ENCODE data around the gene ATM.
A peak's percentile ranks its signal among the peaks of the same experiment; 100 is the strongest.

The ATM gene, protein sequence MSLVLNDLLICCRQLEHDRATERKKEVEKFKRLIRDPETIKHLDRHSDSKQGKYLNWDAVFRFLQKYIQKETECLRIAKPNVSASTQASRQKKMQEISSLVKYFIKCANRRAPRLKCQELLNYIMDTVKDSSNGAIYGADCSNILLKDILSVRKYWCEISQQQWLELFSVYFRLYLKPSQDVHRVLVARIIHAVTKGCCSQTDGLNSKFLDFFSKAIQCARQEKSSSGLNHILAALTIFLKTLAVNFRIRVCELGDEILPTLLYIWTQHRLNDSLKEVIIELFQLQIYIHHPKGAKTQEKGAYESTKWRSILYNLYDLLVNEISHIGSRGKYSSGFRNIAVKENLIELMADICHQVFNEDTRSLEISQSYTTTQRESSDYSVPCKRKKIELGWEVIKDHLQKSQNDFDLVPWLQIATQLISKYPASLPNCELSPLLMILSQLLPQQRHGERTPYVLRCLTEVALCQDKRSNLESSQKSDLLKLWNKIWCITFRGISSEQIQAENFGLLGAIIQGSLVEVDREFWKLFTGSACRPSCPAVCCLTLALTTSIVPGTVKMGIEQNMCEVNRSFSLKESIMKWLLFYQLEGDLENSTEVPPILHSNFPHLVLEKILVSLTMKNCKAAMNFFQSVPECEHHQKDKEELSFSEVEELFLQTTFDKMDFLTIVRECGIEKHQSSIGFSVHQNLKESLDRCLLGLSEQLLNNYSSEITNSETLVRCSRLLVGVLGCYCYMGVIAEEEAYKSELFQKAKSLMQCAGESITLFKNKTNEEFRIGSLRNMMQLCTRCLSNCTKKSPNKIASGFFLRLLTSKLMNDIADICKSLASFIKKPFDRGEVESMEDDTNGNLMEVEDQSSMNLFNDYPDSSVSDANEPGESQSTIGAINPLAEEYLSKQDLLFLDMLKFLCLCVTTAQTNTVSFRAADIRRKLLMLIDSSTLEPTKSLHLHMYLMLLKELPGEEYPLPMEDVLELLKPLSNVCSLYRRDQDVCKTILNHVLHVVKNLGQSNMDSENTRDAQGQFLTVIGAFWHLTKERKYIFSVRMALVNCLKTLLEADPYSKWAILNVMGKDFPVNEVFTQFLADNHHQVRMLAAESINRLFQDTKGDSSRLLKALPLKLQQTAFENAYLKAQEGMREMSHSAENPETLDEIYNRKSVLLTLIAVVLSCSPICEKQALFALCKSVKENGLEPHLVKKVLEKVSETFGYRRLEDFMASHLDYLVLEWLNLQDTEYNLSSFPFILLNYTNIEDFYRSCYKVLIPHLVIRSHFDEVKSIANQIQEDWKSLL (N-terminal part only)

GRCh38 chr11:108222574-108223347 lies at the start of gene ATM, which contains the start of gene NPAT:
TSS of gene ATM (plus strand) at chr11:108223067. CDS start at chr11:108227625, 4,558 bp downstream.
TSS of gene NPAT (minus strand) at chr11:108222638. CDS start at chr11:108222536, 102 bp downstream.
- DNase-seq, result peak; percentile 99

GRCh38 chr11:108177570-108177969 lies 45.3 kb upstream of the ATM start:
- DNase-seq, result no peak

GRCh38 chr11:108193725-108194124 lies 29.1 kb upstream of the ATM start:
- DNase-seq, result no peak

GRCh38 chr11:108196901-108197300 lies 26.0 kb upstream of the ATM start:
- no peak for DNase-seq

DNA sequence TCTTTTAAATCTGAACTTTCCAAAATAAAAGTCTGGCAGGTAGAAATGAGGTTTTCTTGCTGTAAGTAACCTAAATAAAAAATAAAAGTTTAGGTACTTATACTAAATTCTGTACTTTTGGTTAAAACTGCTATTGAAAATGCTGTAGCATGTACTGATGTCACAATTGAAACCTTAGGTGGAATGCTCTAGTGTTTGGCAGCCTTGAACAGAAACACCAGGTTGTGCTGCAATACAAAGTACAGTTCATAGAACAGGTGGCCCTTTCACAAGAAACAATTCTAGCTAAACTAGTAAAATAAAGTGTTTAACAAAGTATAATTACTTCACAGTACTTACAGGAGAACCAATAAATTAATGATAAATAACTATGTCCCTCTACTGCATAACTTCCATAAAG lies 25.5 kb upstream of the ATM start:
- DNase-seq, result no peak

DNA sequence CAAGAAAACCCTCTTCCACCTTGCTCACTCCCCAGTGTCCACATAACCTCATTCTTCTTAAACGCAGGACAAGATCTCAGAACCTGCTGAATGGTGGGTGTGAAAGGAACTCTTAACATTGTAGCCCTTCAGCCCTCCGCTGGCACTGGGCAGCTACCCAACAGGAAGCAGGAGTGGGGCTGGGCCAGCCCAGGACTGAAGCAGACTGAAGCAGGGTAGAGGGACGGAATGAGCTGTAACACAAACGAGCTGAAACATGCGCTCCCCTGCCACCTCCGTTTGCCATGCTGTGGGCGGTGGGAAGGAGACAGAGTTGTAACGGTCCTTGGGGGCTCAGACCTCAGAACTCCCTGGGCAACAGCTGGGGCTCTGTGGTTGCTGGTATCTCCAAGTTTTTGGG lies 24.0 kb upstream of the ATM start:
- no peak for DNase-seq

- no peak for DNase-seq
These were observed 23.2 kb upstream of the ATM start for GRCh38 chr11:108199446-108200321.

DNA sequence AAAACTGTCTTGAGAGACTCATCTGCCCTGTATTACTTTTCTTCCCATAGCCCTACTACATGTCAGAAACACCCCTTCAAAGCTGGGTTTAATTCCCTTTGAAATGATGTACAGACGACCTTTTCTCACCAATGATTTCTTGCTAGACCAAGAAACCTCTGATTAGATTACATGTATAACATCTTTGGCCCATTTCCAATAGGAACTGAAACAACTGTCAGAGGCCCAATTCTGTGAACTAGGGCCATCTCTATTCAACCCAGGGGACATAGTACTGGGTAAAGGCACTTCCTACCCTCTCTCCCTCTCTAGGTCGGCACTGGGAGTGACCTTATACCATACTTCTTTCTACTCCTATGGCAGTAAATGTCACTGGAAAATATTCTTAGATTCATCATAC lies 19.8 kb upstream of the ATM start:
- DNase-seq, result no peak

DNA sequence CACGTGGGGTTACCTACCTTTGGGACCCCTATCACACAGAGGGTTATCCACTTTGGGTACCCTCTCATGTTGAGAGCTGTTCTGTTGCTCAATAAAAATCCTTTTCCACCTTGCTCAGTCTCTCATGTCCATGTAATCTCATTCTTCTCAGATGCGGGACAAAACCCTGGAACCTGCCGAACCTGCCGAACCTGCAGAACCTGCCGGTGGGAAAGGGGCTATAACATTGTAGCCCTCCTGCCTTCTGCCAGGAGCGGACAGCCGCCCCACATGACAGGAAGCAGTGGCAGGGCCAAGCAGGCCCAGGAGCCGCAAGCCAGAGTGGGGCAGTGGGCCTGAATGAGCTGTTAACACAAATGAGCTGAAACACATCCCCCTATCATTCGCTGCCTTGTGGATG lies 18.5 kb upstream of the ATM start:
- no peak for DNase-seq

GRCh38 chr11:108204929-108205499 lies 17.9 kb upstream of the ATM start:
- DNase-seq, result no peak

- DNase-seq, result no peak
These were observed 16.7 kb upstream of the ATM start for GRCh38 chr11:108206171-108206570.

- no peak for DNase-seq
These were observed 15.7 kb upstream of the ATM start for GRCh38 chr11:108206969-108207682.

DNA sequence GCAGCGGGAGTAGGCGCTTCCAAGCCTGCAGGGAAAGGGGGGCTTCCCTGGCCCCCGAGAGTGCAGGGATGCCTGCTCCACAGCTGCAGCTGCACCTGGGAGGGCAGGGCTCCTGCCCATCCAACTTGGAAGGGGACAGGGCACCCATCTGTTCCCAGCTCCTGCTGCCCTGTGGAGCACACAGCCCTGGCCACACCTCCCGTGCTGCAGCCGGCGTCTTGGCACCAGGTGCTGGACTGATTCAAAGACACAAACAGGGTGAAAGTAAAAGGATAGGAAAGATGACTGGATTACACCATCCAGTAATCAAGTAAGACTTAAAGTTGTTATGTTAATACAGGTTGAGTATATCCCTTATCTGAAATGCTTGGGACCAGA lies 15.2 kb upstream of the ATM start:
- no peak for DNase-seq

- no peak for DNase-seq
These were observed 12.4 kb upstream of the ATM start for GRCh38 chr11:108210441-108210840.

GRCh38 chr11:108213784-108214183 lies 9.1 kb upstream of the ATM start:
- DNase-seq, result no peak

DNA sequence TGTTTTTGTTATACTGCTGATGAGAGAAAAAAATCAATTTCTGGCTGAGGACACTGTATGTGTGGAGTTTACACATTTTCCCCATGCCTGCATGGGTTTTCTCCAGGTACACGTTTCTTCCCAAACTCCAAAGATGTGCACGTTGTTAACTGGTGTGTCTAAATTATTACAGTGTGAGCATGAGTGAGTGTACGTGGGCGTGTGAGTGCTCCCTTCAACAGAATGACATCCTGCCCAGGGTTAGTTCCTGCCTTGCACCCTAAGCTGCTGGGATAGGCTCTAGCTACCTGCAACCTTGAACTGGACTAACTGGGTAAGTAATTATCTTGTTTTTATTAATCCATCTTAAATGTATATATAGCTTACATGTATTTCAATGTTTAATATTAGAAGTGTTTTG lies 5.9 kb upstream of the ATM start:
- no peak for DNase-seq

DNA sequence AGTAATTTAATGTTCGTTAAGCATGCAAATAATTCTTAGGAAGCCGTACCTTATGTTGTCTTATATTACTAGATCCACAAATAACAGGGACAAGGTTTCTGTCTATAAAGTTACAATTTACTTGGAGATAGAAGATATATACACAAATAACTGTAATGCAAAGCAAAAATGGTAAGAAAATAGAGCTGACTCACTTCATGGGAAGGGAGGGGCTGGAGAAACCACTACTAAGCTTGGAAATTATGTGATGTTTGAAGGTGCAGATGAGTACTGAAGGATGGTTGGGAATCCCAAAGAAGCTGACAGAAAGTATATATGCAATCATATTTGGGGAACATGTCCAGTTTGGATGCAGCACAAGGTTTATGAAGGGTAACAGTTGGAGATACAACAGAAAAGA lies 4.4 kb upstream of the ATM start:
- DNase-seq, result no peak

- no peak for DNase-seq
These were observed 3.7 kb upstream of the ATM start for GRCh38 chr11:108218912-108219783.

DNA sequence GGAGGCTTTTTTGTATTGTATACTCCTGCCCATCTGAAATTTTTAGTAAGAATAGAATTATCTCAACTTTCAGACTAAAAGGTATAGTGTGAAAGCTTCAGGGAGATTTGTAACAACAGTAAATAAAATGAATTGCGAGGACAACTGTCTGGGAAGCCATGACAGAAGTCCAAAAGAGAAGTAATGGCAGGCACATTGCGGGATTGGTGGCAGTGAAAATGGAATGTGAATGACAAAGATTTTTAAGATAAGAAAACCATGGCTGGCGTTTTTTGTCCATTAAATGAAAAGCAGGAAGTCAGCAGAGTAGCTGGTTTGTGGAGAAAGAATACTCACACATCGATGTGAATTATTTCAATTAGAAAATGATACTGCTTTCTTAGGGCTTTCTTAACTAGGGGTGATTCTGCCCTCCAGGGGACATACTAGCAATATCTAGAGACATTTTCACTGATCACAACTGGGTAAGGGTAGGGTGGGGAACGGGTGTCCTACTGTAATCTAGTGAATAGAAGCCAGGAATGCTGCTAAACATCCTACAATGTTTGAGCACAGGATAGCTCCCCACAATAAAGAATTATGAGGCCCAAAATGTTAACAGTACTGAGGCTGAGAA lies 2.0 kb upstream of the ATM start:
- no peak for DNase-seq
